ENCODE data around the gene RPF1. TPM values are rescaled to one million over a fixed set of nuclear protein-coding genes. Genes with fewer than 3 reads are reported as not detected.
"Not testable (repeated sequence)": the region's sequence is repeated elsewhere in the genome, so short reads cannot be mapped to it uniquely, and the experiment has no call there.

RPF1 gene
- total RNA-seq, 1 donor from 2014 or later: 60.0 TPM

DNA sequence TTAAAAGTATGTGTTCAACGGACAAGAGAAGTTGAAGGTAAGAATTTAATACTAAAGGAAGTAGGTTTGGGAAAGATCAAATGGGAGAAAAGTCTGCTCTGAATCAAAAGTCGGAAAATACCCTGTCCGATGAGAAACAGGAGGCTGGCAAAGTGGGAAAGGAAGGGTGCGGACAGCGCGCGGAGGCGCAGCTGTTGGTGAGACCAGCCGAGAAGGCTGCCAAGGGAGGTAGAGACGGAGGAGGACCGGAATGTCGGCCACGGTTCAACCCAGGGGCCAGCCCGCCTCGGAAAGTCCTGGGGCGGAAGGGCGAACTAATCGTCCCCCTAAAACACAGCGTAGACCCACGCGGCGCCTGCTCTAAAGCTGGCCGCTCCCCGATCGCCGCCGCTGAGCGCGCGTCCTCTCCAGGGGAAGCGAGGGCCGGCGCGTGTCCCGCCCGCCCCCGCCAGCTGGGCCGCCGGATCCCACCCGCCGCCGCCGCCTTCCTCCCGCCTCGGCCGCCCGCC, 26.5 kb downstream of the RPF1 start:
- H3K4me3 ChIP-seq (ENCODE audit: low read depth, low read length): peak overlapping the region; percentile 69
- TF ChIP-seq, protein P1, sequence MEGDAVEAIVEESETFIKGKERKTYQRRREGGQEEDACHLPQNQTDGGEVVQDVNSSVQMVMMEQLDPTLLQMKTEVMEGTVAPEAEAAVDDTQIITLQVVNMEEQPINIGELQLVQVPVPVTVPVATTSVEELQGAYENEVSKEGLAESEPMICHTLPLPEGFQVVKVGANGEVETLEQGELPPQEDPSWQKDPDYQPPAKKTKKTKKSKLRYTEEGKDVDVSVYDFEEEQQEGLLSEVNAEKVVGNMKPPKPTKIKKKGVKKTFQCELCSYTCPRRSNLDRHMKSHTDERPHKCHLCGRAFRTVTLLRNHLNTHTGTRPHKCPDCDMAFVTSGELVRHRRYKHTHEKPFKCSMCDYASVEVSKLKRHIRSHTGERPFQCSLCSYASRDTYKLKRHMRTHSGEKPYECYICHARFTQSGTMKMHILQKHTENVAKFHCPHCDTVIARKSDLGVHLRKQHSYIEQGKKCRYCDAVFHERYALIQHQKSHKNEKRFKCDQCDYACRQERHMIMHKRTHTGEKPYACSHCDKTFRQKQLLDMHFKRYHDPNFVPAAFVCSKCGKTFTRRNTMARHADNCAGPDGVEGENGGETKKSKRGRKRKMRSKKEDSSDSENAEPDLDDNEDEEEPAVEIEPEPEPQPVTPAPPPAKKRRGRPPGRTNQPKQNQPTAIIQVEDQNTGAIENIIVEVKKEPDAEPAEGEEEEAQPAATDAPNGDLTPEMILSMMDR (conservative IDR thresholded peaks at IDR 0.05; ENCODE audit: low read depth, low read length): no peak
- no peak for DNase-seq (ENCODE audit: low read depth)

GRCh38 chr1:84506002-84506728, 27.1 kb downstream of the RPF1 start, which contains the start of the genes GNG5 and SPATA1:
GNG5 (minus strand) TSS chr1:84506581; CDS start chr1:84506091, 490 bp downstream.
SPATA1 (plus strand) TSS chr1:84506386; CDS start chr1:84516360, 9,974 bp downstream.
- peak; percentile 62 for DNase-seq (ENCODE audit: low read depth)
- TF ChIP-seq, protein P1 (conservative IDR thresholded peaks at IDR 0.05; ENCODE audit: low read depth, low read length): no peak
- H3K4me3 ChIP-seq (ENCODE audit: low read depth, low read length): peak within 1 kb of the TSS; percentile 69

DNA sequence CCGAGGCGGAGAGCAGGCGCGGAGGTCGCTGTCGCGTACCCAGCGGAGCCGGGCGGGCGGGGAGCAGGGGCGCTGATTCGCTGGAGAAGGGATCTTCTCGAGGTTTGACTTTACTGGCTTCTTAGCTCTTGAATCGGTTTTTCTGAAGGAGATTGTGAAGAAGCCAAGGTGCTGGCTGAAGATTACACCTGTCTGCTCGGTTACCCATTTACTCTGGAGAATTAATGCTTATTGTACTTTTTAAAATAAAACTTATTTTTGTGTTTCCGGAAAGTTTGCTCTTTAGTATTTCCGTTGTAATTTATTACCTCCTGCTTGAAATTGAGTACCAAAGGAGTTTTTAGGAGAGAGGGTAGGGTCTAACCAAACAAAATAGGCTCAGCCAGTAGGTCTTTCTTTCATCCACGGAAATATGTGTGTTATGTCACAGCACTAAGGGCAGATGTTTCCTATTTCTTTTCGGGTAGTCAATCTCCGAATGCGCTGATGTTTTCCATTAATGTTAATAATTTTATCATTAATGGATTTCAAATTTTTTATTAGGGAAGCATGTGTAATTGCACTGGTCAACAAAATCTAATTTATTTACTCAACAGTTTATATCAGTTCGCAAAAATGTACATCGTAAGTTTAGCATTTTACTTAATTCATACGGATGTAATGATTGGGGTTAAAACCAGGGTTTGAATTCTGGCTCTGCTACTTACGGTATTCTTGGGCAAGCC, 27.8 kb downstream of the RPF1 start:
- no peak for DNase-seq (ENCODE audit: low read depth)
- H3K4me3 ChIP-seq (ENCODE audit: low read depth, low read length): peak overlapping the region; percentile 69
- TF ChIP-seq, protein P1 (conservative IDR thresholded peaks at IDR 0.05; ENCODE audit: low read depth, low read length): no peak

DNA sequence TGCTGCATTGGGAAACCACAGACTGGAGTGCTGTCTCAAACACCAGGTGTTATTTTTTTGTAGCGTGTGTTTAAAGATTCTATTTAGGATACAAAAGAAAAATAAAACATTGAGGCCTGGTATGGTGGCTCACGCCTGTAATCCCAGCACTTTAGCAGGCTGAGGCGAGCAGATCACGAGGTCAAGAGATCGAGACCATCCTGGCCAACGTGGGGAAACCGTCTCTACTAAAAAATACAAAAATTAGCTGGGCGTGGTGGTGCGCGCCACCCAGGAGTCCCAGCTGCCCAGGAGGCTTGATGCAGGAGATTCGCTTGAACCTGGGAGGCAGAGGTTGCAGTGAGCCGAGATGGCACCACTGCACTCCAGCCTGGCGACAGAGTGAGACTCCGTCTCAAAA, 28.8 kb downstream of the RPF1 start:
- not testable (repeated sequence) for H3K4me3 ChIP-seq (ENCODE audit: low read depth, low read length); DNase-seq (ENCODE audit: low read depth)

DNA sequence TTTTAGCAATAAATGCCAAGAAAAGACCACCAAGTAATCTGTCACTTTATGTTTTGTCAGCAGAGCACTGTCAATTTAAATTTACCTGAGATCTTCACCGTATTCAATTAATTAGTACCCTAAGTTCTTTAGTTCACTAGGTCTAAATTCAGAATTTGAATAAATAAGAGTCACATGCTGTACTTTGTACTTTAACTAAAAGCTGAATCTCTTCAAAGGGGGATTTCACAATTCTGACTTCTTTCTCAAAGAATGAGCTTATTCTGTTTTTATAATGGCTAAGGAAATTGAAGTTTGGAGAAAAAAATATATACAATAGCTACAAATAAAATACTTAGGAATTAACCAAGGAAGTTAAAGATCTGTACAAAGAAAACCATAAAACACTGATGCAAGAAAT, 29.4 kb downstream of the RPF1 start:
- H3K4me3 ChIP-seq (ENCODE audit: low read depth, low read length): no peak overlapping the region
- DNase-seq (ENCODE audit: low read depth): no peak
- TF ChIP-seq, protein P1 (conservative IDR thresholded peaks at IDR 0.05; ENCODE audit: low read depth, low read length): no peak

GRCh38 chr1:84509029-84509428, 30.0 kb downstream of the RPF1 start:
- no peak for DNase-seq (ENCODE audit: low read depth)
- TF ChIP-seq, protein P1 (conservative IDR thresholded peaks at IDR 0.05; ENCODE audit: low read depth, low read length): no peak
- no peak overlapping the region for H3K4me3 ChIP-seq (ENCODE audit: low read depth, low read length)

GRCh38 chr1:84510165-84510564, 31.1 kb downstream of the RPF1 start:
- no peak overlapping the region for H3K4me3 ChIP-seq (ENCODE audit: low read depth, low read length)
- DNase-seq (ENCODE audit: low read depth): no peak
- TF ChIP-seq, protein P1 (conservative IDR thresholded peaks at IDR 0.05; ENCODE audit: low read depth, low read length): no peak

All from epithelial cell of proximal tubule (primary cell).